OCI-M1 (cell line): ENCODE data around the gene CNR2.
"Not testable (repeated sequence)": the region's sequence is repeated elsewhere in the genome, so short reads cannot be mapped to it uniquely, and the experiment has no call there.

Experiments
- DNase-seq: peaks from one replicate; lab custom pipeline; 2025; lab: John Stamatoyannopoulos, UW

Gene CNR2

GRCh38 chr1:23885222-23885621 lies 27.9 kb downstream of the CNR2 start:
- no peak for DNase-seq

- no peak for DNase-seq
These were observed 30.4 kb downstream of the CNR2 start for GRCh38 chr1:23882746-23883145.

- no peak for DNase-seq
These were observed 33.4 kb downstream of the CNR2 start for GRCh38 chr1:23879809-23880208.

GRCh38 chr1:23878668-23879067 lies 34.5 kb downstream of the CNR2 start:
- DNase-seq, result no peak

GRCh38 chr1:23875382-23875781 lies 37.8 kb downstream of the CNR2 start:
- no peak for DNase-seq

GRCh38 chr1:23872421-23872820 lies 40.7 kb downstream of the CNR2 start:
- DNase-seq, result peak; percentile 84

- no peak for DNase-seq
These were observed 44.1 kb downstream of the CNR2 start for GRCh38 chr1:23869051-23869450.

GRCh38 chr1:23868557-23869016 lies 44.6 kb downstream of the CNR2 start:
- peak; percentile 73 for DNase-seq

GRCh38 chr1:23867895-23868556 lies 45.1 kb downstream of the CNR2 start, which contains the start of gene FUCA1:
Gene FUCA1 (minus strand): TSS chr1:23868290. CDS start chr1:23868286, 4 bp downstream.
- DNase-seq, result peak; percentile 96

- no peak for DNase-seq
These were observed 45.6 kb downstream of the CNR2 start for GRCh38 chr1:23867542-23867894.

- peak; percentile 17 for DNase-seq
These were observed 47.6 kb downstream of the CNR2 start for GRCh38 chr1:23865543-23865930.

GRCh38 chr1:23864801-23865542 lies 48.2 kb downstream of the CNR2 start:
- no peak for DNase-seq

- no peak for DNase-seq
These were observed 50.5 kb downstream of the CNR2 start for GRCh38 chr1:23862640-23863039.

- DNase-seq, result peak; percentile 50
These were observed 58.6 kb downstream of the CNR2 start for GRCh38 chr1:23854568-23854967.

GRCh38 chr1:23853124-23853523 lies 60.0 kb downstream of the CNR2 start:
- not testable (repeated sequence) for DNase-seq

- DNase-seq, result not testable (repeated sequence)
These were observed 61.8 kb downstream of the CNR2 start for GRCh38 chr1:23851406-23851805.

- DNase-seq, result no peak
These were observed 64.2 kb downstream of the CNR2 start for GRCh38 chr1:23848673-23849616.

- DNase-seq, result not testable (repeated sequence)
These were observed 65.6 kb downstream of the CNR2 start for GRCh38 chr1:23847482-23848095.

GRCh38 chr1:23845163-23845562 lies 68.0 kb downstream of the CNR2 start:
- DNase-seq, result peak; percentile 33

- DNase-seq, result no peak
These were observed 69.5 kb downstream of the CNR2 start for GRCh38 chr1:23843644-23844043.

- DNase-seq, result peak; percentile 70
These were observed 74.7 kb downstream of the CNR2 start for GRCh38 chr1:23838401-23838866.

GRCh38 chr1:23837908-23838307 lies 75.3 kb downstream of the CNR2 start:
- no peak for DNase-seq
